HEK293 (cell line): ENCODE data around the gene ATF6.

ENCODE experiments used
- CTCF ChIA-PET: fragments of 350-600 bp; formaldehyde crosslinking; extraction: SDS; loops from one replicate; lab custom pipeline; 2021; ENCODE audit warnings: antibody characterized with exemption; lab: Yijun Ruan, JAX
- POLR2A ChIA-PET: fragments of 300-600 bp; formaldehyde crosslinking; extraction: SDS; loops from one replicate; lab custom pipeline; 2020; ENCODE audit warnings: antibody characterized with exemption, inconsistent platforms; lab: Yijun Ruan, JAX
- H3K27ac ChIP-seq: fragments of 200-500 bp; sonication (Bioruptor generic); 2 replicates; pipeline ENCODE4 v1.5.1; 2014; ENCODE audit warnings: low read depth, low read length, control low read depth, inconsistent platforms; ENCODE audit errors: extremely low read depth
- H3K36me3 ChIP-seq, 2 experiments: fragments of 200-500 bp in 1 of 2; sonication (Bioruptor generic) in 1 of 2; 1 replicate in 1 of 2; 2 replicates in 1 of 2; pipeline ENCODE4 v1.5.1; 2014 to 2017; ENCODE audit warnings: inconsistent platforms in 2 of 2, low read length in 2 of 2; ENCODE audit not compliant: control insufficient read depth in 2 of 2, insufficient read depth in 1 of 2
- H3K4me1 ChIP-seq: fragments of 200-500 bp; sonication (Bioruptor generic); 2 replicates; pipeline ENCODE4 v1.5.1; 2014; ENCODE audit warnings: mild to moderate bottlenecking, low read length, inconsistent platforms; ENCODE audit not compliant: control insufficient read depth, insufficient read depth
- H3K4me3 ChIP-seq: 2 replicates; pipeline ENCODE4 v1.5.1; 2011; ENCODE audit warnings: low read depth, mild to moderate bottlenecking, control low read depth, low read length, moderate library complexity
- H3K9me3 ChIP-seq: fragments of 200-500 bp; sonication (Bioruptor generic); 2 replicates; pipeline ENCODE4 v1.5.1; 2014; ENCODE audit warnings: low read depth, low read length, inconsistent platforms; ENCODE audit not compliant: control insufficient read depth, insufficient read depth
- INSM2 ChIP-seq: fragments of 450-650 bp; formaldehyde crosslinking; IDR thresholded peaks from 2 replicates; pipeline ENCODE4 v1.5.1; 2016; ENCODE audit warnings: missing biosample characterization, missing genetic modification characterization
- MYNN ChIP-seq: fragments of 450-650 bp; formaldehyde crosslinking; IDR thresholded peaks from 2 replicates; pipeline ENCODE4 v1.5.1; 2016; ENCODE audit warnings: missing biosample characterization, missing genetic modification characterization, borderline replicate concordance
- PRDM10 ChIP-seq: fragments of 450-650 bp; formaldehyde crosslinking; IDR thresholded peaks from 2 replicates; pipeline ENCODE4 v1.5.1; 2016; ENCODE audit warnings: missing biosample characterization, missing genetic modification characterization
- REST ChIP-seq: fragments of 450-650 bp; formaldehyde crosslinking; IDR thresholded peaks from 2 replicates; pipeline ENCODE4 v1.5.1; 2016; ENCODE audit warnings: missing biosample characterization, missing genetic modification characterization
- SCRT2 ChIP-seq: fragments of 450-650 bp; formaldehyde crosslinking; IDR thresholded peaks from 2 replicates; pipeline ENCODE4 v1.5.1; 2016; ENCODE audit warnings: missing biosample characterization, missing genetic modification characterization
- TRIM28 ChIP-seq: IDR thresholded peaks from 2 replicates; pipeline ENCODE4 v1.6.1; 2011; ENCODE audit warnings: low read length, control low read depth, borderline replicate concordance
- YY2 ChIP-seq: fragments of 450-650 bp; formaldehyde crosslinking; IDR thresholded peaks from 2 replicates; pipeline ENCODE4 v1.5.1; 2016; ENCODE audit warnings: missing biosample characterization, missing genetic modification characterization
- ZEB2 ChIP-seq: fragments of 450-650 bp; formaldehyde crosslinking; IDR thresholded peaks from 2 replicates; pipeline ENCODE4 v1.5.1; 2016; ENCODE audit warnings: missing biosample characterization, missing genetic modification characterization
- ZNF138 ChIP-seq: fragments of 450-650 bp; formaldehyde crosslinking; IDR thresholded peaks from 2 replicates; pipeline ENCODE4 v1.5.1; 2016; ENCODE audit warnings: missing biosample characterization, missing genetic modification characterization, borderline replicate concordance
- ZNF140 ChIP-seq: fragments of 450-650 bp; formaldehyde crosslinking; IDR thresholded peaks from 2 replicates; pipeline ENCODE4 v1.5.1; 2016; ENCODE audit warnings: missing biosample characterization, missing genetic modification characterization
- ZNF174 ChIP-seq: fragments of 450-650 bp; formaldehyde crosslinking; IDR thresholded peaks from 2 replicates; pipeline ENCODE4 v1.5.0; 2017; ENCODE audit warnings: missing biosample characterization, mild to moderate bottlenecking, missing genetic modification characterization
- ZNF214 ChIP-seq: fragments of 450-650 bp; formaldehyde crosslinking; IDR thresholded peaks from 2 replicates; pipeline ENCODE4 v1.5.1; 2017; ENCODE audit warnings: missing biosample characterization, mild to moderate bottlenecking, missing genetic modification characterization, borderline replicate concordance
- ZNF549 ChIP-seq: fragments of 450-650 bp; IDR thresholded peaks from 2 replicates; pipeline ENCODE4 v1.5.1; 2018; ENCODE audit warnings: missing biosample characterization, missing genetic modification characterization, mild to moderate bottlenecking, inconsistent platforms, moderate library complexity
- ZNF585B ChIP-seq: fragments of 450-650 bp; formaldehyde crosslinking; IDR thresholded peaks from 2 replicates; pipeline ENCODE4 v1.5.1; 2016; ENCODE audit warnings: missing biosample characterization, missing genetic modification characterization
- ZXDB ChIP-seq: fragments of 450-650 bp; formaldehyde crosslinking; IDR thresholded peaks from 2 replicates; pipeline ENCODE4 v1.5.1; 2016; ENCODE audit warnings: missing biosample characterization, missing genetic modification characterization
- TF ChIP-seq, protein P1 (sequence below): fragments of 450-650 bp; formaldehyde crosslinking; IDR thresholded peaks from 2 replicates; pipeline ENCODE4 v1.5.1; 2016; ENCODE audit warnings: missing biosample characterization, missing genetic modification characterization, borderline replicate concordance
- TF ChIP-seq, protein P2 (sequence below): fragments of 450-650 bp; formaldehyde crosslinking; IDR thresholded peaks from 2 replicates; pipeline ENCODE4 v1.5.1; 2016; ENCODE audit warnings: missing biosample characterization, missing genetic modification characterization, borderline replicate concordance

ATF6 gene

GRCh38 chr1:161921491-161921890 lies 155.4 kb downstream of the ATF6 start:
- H3K4me3 ChIP-seq, result no peak overlapping the region
- ChIA-PET POLR2A (no interaction called here), CTCF (interaction anchor here (1.1 kb wide), 1 partner anchor 16 kb away, joined by 3 read pairs; no protein-coding TSS in a partner anchor)
- no peak for TF ChIP-seq ZXDB (tag by site-specific recombination)
- TF ChIP-seq YY2 (tag by site-specific recombination), result no peak
- TF ChIP-seq, protein P1, sequence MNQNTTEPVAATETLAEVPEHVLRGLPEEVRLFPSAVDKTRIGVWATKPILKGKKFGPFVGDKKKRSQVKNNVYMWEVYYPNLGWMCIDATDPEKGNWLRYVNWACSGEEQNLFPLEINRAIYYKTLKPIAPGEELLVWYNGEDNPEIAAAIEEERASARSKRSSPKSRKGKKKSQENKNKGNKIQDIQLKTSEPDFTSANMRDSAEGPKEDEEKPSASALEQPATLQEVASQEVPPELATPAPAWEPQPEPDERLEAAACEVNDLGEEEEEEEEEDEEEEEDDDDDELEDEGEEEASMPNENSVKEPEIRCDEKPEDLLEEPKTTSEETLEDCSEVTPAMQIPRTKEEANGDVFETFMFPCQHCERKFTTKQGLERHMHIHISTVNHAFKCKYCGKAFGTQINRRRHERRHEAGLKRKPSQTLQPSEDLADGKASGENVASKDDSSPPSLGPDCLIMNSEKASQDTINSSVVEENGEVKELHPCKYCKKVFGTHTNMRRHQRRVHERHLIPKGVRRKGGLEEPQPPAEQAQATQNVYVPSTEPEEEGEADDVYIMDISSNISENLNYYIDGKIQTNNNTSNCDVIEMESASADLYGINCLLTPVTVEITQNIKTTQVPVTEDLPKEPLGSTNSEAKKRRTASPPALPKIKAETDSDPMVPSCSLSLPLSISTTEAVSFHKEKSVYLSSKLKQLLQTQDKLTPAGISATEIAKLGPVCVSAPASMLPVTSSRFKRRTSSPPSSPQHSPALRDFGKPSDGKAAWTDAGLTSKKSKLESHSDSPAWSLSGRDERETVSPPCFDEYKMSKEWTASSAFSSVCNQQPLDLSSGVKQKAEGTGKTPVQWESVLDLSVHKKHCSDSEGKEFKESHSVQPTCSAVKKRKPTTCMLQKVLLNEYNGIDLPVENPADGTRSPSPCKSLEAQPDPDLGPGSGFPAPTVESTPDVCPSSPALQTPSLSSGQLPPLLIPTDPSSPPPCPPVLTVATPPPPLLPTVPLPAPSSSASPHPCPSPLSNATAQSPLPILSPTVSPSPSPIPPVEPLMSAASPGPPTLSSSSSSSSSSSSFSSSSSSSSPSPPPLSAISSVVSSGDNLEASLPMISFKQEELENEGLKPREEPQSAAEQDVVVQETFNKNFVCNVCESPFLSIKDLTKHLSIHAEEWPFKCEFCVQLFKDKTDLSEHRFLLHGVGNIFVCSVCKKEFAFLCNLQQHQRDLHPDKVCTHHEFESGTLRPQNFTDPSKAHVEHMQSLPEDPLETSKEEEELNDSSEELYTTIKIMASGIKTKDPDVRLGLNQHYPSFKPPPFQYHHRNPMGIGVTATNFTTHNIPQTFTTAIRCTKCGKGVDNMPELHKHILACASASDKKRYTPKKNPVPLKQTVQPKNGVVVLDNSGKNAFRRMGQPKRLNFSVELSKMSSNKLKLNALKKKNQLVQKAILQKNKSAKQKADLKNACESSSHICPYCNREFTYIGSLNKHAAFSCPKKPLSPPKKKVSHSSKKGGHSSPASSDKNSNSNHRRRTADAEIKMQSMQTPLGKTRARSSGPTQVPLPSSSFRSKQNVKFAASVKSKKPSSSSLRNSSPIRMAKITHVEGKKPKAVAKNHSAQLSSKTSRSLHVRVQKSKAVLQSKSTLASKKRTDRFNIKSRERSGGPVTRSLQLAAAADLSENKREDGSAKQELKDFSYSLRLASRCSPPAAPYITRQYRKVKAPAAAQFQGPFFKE (tag by site-specific recombination), result no peak
- TF ChIP-seq, protein P2, sequence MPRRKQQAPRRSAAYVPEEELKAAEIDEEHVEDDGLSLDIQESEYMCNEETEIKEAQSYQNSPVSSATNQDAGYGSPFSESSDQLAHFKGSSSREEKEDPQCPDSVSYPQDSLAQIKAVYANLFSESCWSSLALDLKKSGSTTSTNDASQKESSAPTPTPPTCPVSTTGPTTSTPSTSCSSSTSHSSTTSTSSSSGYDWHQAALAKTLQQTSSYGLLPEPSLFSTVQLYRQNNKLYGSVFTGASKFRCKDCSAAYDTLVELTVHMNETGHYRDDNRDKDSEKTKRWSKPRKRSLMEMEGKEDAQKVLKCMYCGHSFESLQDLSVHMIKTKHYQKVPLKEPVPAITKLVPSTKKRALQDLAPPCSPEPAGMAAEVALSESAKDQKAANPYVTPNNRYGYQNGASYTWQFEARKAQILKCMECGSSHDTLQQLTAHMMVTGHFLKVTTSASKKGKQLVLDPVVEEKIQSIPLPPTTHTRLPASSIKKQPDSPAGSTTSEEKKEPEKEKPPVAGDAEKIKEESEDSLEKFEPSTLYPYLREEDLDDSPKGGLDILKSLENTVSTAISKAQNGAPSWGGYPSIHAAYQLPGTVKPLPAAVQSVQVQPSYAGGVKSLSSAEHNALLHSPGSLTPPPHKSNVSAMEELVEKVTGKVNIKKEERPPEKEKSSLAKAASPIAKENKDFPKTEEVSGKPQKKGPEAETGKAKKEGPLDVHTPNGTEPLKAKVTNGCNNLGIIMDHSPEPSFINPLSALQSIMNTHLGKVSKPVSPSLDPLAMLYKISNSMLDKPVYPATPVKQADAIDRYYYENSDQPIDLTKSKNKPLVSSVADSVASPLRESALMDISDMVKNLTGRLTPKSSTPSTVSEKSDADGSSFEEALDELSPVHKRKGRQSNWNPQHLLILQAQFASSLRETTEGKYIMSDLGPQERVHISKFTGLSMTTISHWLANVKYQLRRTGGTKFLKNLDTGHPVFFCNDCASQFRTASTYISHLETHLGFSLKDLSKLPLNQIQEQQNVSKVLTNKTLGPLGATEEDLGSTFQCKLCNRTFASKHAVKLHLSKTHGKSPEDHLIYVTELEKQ (tag by site-specific recombination), result no peak
- no peak for TF ChIP-seq TRIM28
- TF ChIP-seq REST (tag by site-specific recombination), result no peak
- no peak for TF ChIP-seq MYNN (tag by site-specific recombination)
- no peak for TF ChIP-seq ZNF174
- no peak for TF ChIP-seq ZNF138 (tag by site-specific recombination)
- no peak for TF ChIP-seq ZEB2 (tag by site-specific recombination)
- no peak for TF ChIP-seq ZNF214
- TF ChIP-seq PRDM10, result no peak
- no peak for TF ChIP-seq INSM2 (tag by site-specific recombination)
- TF ChIP-seq ZNF140, result no peak
- no peak for TF ChIP-seq ZNF549 (tag by site-specific recombination)
- no peak for TF ChIP-seq ZNF585B (tag by site-specific recombination)
- TF ChIP-seq SCRT2 (tag by site-specific recombination), result no peak
- H3K9me3 ChIP-seq, result no peaks in the 10 kb centered on the region
- no peaks in the 10 kb centered on the region for H3K36me3 ChIP-seq
- no peak overlapping the region for H3K27ac ChIP-seq
- H3K4me1 ChIP-seq, result no peaks in the 10 kb centered on the region
